GM19452 (cell line): ENCODE results near the gene PKIG.

Experiments used
- ATAC-seq: cut with Tn5 transposase; IDR thresholded peaks from one replicate; pipeline ENCODE4 v1.9.1; 2021; ENCODE audit not compliant: unreplicated experiment

The PKIG gene

GRCh38 chr20:44616604-44616964 lies 34.2 kb downstream of the PKIG start:
- ATAC-seq = no peak

DNA sequence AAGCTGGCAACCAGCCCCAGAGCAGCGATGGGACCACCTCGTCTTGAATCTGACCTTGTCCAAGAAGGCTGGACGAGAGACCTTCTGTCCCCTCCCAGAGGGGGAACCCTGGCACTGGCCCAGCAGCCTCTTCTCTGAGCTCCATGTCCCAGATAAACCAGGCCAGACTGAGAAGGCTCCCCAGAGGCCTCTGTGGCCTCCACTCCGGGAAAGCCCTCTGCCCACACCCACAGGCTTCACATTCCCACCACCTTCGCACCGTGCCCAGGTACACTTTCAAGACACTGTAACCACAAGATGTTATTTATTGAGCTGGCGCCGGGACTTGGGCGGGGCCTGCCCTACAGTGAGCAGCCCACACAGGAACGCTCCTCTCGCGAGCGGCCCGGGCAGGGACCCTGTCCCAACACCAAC lies 35.9 kb downstream of the PKIG start:
- no peak for ATAC-seq

DNA sequence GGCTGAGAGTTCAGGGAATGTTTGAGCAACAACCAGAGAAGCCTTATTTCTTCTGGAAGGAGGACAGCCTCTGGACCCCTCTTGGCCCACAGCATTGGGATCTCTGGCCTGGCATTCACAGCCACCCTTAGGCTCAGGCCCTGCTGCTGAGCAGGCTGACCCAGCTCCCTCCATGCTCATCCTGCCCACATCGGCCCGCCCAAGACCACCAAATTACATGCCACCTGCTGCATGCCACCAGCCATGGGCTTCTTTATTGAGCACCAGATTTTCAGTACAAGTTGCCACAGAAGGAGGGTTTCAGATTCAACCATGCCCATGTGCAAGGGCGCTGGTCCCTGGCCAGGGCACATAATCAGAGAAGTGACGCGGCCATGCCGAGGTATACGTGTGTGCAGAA lies 36.9 kb downstream of the PKIG start:
- ATAC-seq = no peak

DNA sequence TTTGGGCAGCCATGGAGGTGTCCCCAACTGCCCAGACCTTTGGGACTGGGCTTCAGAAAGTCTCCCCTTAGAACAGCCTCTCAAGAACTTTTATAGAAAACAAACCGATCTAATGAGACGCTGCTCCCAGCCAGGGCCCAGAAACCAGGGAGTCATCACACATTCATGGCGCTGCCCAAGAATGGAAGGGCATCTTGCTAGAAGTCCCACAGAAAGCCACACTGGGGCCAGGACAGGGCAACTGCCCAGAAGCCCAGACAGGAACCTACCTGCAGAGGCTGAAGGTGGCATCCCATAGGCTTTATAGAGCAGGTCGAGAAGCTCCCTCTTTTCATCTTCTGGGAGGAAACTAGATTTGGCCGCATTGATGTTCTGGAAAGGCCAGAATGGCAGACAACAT lies 37.7 kb downstream of the PKIG start:
- ATAC-seq = no peak

DNA sequence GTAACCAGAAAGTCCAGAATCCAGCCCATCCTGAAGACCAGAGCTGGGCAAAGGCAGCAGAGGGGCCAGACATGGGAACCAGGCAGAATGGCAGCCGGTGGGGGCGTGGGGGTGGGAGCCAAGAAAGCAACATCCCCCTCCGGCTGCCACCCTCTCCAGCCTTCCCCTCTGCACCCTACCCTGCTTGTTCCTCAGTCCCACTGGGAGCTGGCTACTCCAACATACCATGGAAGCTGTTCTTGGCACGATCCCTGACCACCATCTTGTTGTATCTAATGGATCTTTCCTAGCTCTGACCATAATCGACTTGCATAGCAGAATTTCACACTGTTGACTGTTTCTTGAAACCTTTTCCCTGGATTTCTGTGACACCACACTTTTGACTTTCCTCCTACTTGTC lies 38.9 kb downstream of the PKIG start:
- no peak for ATAC-seq

- no peak for ATAC-seq
Measured at GRCh38 chr20:44621939-44622338, 39.6 kb downstream of the PKIG start.

DNA sequence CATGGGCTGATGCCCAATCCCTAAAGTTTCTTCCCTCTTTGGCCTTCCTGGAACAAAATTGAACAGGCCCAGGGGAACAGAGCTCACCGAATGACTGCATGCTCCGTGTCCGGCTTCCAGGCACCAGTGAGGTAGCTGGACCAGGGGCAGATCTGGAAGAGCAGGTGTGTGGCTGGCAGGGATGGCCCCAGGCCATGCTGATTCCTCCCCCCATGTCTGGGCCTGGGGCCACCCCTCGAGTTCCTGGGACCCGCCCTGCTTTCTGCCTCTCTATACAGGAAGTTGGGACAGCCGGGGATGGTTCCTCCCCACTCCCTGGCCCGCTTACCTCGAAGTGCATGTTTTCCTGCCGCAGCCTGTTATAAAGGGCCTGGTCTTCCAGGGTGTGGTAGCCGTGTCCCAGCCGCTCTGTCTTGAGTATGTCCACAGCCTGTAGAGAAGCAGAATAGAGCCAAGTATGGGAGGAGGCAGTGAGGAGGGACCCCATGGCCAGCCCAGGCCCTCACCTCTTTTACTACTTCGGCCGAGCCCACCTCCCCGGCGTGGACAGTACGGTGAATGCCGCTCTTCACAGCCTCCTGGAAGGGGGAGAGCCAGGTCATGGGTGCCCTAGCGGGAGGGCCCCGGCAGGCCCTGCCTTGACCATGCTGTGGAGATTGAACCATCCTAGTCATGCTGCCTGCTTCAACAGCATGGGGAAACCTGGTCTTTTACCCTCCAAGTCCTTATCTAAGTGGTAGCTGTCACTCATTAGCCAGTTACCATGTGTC lies 40.3 kb downstream of the PKIG start:
- no peak for ATAC-seq

- ATAC-seq = no peak
Measured at GRCh38 chr20:44624152-44624551, 41.8 kb downstream of the PKIG start.

DNA sequence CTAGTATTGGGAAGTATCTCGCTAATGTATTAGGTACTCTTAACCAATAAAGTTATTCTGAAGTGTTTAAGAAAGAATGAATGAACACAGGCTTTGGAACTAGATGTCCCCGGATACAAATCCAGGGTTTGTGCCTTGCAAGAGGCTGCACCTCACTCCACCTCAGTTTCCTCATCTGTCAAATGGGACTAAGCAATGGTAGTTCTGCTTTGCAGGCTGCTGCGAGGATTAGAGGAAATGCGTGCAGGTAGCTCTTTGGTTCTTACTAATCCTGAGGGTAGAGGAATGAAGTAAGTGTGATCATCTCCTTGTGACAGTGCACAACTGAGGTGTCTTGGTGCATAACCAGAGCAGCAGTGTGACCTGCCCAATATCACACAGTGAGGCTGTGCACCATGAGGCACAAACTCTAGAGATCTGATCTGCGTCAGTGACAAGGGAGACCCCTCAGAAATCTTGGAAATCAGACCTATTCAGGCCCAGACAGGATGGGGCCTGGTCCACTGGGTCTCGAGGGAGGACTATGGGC lies 42.4 kb downstream of the PKIG start:
- no peak for ATAC-seq

DNA sequence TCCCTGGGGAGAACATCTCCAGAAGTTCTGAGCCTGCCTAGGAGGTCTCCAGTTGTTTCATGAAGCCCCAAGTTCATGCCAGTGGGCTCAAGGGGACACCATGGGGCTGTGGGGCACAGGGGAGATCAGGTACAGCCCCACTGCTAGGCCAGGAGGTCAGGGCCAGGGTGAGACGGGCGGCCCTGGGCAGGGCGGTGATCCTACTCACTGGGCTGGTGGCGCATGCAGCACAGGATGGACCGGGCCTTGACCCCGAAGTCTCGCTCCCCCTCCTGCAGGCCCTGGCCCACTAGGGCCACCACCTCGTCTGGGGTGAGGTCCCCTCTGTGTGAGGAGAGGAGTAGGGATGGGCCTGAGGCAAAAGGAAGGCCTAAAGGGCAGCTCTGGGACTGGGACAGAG lies 43.0 kb downstream of the PKIG start:
- ATAC-seq = no peak

- no peak for ATAC-seq
Measured at GRCh38 chr20:44626278-44626677, 43.9 kb downstream of the PKIG start.

DNA sequence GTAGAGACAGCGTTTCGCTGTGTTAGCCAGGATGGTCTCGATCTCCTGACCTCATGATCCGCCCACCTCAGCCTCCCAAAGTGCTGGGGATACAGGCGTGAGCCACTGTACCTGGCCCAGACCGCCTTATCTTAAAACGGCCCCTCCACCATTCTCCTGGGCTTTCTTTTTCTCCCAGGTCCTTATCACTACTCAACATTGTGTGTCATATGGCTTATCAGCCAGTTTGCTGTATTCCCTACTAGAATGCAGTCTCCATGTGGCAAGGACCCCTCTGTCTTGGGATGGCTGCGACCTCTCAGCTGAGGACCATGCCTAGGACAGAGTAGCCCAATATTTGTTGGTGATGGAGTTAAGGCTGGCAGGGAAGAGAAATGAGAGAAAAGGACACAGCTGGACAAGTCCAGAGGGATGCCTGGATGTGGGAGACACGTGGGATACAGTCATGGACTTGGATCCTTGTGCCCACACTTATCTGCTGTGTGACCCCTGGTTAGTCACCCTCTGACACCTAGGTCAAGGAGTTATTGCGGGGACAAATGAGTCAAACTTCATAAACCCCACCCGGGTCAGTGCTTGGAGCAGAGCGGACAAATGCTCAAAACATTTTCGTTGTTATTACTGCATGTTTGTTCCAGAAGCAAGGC lies 45.1 kb downstream of the PKIG start:
- ATAC-seq = no peak

DNA sequence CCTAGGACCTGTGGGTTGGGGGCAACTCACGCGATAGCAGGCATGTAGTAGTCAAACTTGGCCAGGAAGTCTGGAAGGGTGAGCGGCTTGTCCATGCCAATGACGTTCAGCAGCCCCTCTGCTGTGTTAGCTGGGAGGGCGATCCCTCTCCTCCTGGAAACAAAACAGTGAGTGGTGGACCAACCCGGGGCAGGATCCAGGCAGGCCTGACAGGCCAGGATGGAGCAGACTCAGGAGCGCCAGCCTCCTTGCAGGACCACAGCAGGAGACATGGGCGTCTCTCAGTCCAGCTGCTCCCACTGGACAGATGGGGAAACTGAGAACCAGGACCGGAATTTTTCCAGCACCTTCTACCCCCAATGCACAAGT lies 46.6 kb downstream of the PKIG start:
- ATAC-seq = no peak

DNA sequence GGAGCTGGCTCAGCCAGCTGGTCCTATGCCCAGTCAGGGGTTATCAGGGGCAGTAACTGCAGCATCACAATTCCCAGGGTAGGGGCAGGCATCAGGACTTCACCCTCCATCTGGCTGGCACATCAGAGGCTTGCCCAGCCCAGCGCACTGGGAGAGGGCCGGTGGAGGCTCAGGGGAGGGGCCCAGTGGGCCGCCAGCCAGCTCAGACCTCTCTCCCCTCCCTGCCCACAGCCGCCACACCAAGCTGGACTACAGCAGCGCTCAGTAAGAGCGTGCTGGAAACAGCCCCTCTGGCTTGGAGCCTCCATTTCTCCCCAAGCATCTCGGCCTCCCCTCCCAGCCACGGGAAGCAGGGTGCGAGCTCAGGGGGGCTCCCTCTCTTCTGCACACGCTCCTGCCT lies 47.2 kb downstream of the PKIG start:
- ATAC-seq = no peak

DNA sequence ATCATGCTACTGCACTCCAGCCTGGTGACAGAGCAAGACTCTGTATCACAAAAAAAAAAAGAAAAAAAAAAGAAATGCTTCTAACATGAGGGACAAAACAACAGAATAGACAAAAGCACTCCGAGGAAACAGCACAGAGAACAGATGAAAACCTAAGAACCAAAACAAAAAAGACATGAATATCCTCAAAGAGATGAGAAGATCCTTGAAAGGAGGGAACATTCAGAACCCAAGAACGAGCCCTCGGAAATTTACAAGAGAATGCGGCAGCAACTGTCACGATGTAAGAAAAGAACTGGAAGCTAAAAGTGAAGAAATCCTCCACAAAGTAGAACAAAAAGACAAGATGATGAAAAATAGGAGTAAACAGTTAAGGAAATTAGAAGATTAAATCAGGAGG lies 47.9 kb downstream of the PKIG start:
- ATAC-seq = no peak

DNA sequence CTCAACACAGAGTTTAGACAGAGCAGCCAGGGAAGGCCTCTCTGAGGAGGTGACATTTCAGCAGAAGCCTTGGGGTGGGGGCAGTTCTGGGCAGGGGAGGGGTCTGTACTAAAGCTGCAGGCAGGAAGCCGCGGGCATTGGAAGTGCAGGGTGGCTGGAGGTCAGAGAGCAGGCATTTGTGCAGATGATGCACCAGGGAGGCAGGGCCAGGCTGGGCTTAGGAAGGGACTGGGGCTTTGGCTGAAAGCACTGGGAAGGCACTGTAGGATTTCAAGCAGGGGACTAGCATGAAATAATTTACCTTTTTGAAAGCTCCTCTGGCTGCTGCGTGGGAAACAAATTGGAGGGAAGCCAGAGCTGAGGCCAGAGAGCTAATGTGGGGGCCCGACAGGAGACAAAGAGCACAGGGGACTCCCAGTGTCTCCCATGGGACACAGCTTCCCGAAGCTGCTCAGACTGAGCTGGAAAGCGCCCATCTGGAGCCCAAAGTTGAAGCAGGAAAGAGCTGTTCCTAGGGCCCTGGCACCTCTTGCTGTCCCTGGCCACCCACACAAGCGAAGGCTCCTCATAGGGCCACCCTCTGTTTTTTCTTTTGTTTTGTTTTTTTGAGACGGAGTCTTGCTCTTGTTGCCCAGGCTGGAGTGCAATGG lies 49.8 kb downstream of the PKIG start:
- no peak for ATAC-seq

DNA sequence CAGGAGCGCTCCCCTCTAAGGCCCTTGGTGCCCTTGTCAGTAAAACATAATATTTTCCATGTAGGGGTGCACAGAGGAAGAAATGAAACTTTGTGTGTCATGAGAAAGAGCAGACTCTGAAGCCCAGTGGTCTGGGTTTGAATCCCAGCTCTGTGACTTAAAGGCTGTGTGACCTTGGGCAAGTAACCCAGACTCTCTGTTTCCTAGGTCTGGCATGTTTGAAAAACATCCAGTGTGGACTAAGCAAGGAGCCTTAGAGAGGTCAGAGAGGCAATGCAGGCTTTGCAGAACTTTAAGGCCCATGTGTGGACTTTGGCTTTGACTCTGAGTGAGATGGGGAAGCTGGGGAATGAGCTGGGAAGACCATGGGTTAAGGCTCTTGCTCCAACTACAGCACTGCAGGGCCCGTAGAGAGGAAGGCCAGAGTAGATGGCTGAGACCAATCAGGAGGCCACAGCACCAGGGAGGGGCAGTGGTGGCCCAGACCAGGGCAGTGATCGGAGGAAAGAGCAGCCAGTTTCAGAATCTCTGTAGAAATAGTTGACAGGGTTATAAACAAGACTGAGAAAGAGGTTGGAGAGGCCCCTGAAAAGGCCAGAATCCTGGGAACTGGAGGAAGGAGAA lies 50.9 kb downstream of the PKIG start:
- ATAC-seq = no peak

- ATAC-seq = no peak
Measured at GRCh38 chr20:44633872-44634600, 51.7 kb downstream of the PKIG start.

DNA sequence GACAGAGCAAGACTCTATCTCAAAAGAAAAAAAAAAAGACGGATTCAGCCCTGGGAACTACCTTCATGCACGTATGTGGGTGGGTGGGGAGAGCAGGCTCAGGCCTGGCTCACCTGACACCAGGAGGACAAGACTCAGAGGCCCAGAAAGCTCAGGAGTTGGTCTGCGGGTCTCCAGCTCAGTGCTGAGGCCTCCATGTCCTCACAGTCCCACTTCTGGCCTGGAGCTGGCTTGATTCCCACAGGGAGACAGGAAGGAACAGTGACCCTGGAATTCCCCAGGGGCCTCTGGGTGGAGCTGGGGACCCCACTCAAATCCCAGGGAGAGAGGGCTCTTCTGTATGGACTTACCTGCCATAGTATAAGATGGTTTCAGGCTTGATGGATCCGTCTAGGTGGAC lies 53.5 kb downstream of the PKIG start:
- ATAC-seq = no peak

- no peak for ATAC-seq
Measured at GRCh38 chr20:44637042-44637441, 54.7 kb downstream of the PKIG start.
